Adrenal gland (tissue), 12 donors: ENCODE measurements around the gene RABGGTA. TPM values are rescaled to one million over a fixed set of nuclear protein-coding genes. Genes with fewer than 3 reads are reported as not detected.

Experiments used
- DNase-seq, 7 donors: peaks; one replicate each; pipeline ENCODE4 v3.0.0-alpha.2; 2019 to 2020
- H3K27ac ChIP-seq, 5 donors: fragments of 200-600 bp; sonication (generic) in 4 of 5; 1 replicate in 3 of 5; 2 replicates in 2 of 5; pipeline versions ENCODE4 v1.5.1 to v1.8.0; 2016 to 2020; ENCODE audit warnings: mild to moderate bottlenecking in 1 of 5
- H3K27me3 ChIP-seq: fragments of 200-600 bp; 2 replicates; pipeline ENCODE4 v1.8.0; 2021
- H3K36me3 ChIP-seq, 2 donors: fragments of 200-600 bp; replicated peaks in 1 of 2; 1 replicate in 1 of 2; 2 replicates in 1 of 2; pipeline versions ENCODE4 v1.5.1 to v1.8.0; 2018 to 2022
- H3K4me1 ChIP-seq, 2 donors: fragments of 200-600 bp; replicated peaks in 1 of 2; 1 replicate in 1 of 2; 2 replicates in 1 of 2; pipeline versions ENCODE4 v1.5.1 to v1.8.0; 2018 to 2021
- H3K4me3 ChIP-seq, 4 donors: fragments of 200-600 bp; sonication (generic) in 3 of 4; one replicate each; pipeline ENCODE4 v1.5.1; 2016 to 2018
- H3K9me3 ChIP-seq, 3 donors: fragments of 200-600 bp; sonication (generic) in 1 of 3; replicated peaks in 1 of 3; 1 replicate in 2 of 3; 2 replicates in 1 of 3; pipeline versions ENCODE4 v1.5.1 to v1.8.0; 2016 to 2021
- POLR2A ChIP-seq, 2 donors: fragments of 450-650 bp; IDR thresholded peaks; one replicate each; pipeline ENCODE4 v1.6.1; 2017; ENCODE audit warnings: antibody characterized with exemption in 2 of 2, mild to moderate bottlenecking in 2 of 2, moderate library complexity in 1 of 2
- WGBS, 4 donors: extraction: QIAGEN DNeasy Blood & Tissue Kit in 2 of 4; methylation state at CpG; one replicate each; pipeline versions ENCODE4 v1.1.5 to v1.1.7; 2013 to 2017; 5-methylcytosine and 5-hydroxymethylcytosine counted together
- intact Hi-C, 2 donors: fragments of 100-400 bp; cut with DNase I; formaldehyde crosslinking; loops; one replicate each; pipeline versions ENCODE4 v1.14.1 to v1.15.0; 2022 to 2023
- polyA plus RNA-seq, 3 donors: library from polyadenylated mRNA; stranded (reverse); fragments of 200-250 nt in 2 of 3; fragments of 350-450 nt in 1 of 3; fragmentation: Illumina TruSeq in 1 of 3; extraction: RNeasy Lipid Tissue Mini Kit (QIAGEN cat#74804) in 1 of 3; gene quantifications; one replicate each; pipeline ENCODE4 v1.2.3, GENCODE V29; 2013 to 2014
- total RNA-seq, 9 donors: library from RNA; depleted of rRNA in 4 of 9; stranded (reverse); fragments of >200 nt in 4 of 9; fragments of 120-200 nt in 1 of 9; fragmentation: NEBNext Ultra II Directional in 1 of 9; extraction: Animal tissue kit (Norgen Biotek cat#: 25700) in 1 of 9; gene quantifications; one replicate each; pipeline versions ENCODE4 v1.1.0 to v1.2.4, GENCODE V29; 2013 to 2023
- TF ChIP-seq, protein P1 (sequence below), 6 experiments: fragments of 450-650 bp in 4 of 6; fragments of 200-600 bp in 2 of 6; sonication (generic) in 1 of 6; IDR thresholded peaks; 1 replicate in 5 of 6; 2 replicates in 1 of 6; pipeline versions ENCODE4 v1.5.1 to v1.8.0; 2016 to 2021; ENCODE audit warnings: antibody characterized with exemption in 6 of 6, mild to moderate bottlenecking in 2 of 6, moderate library complexity in 1 of 6
- donor health status: healthy with polysubstance abuse.
- donor health status: Bipolar disorder and iron deficiency.
- donor health status: DM: yes; HTN: yes; CAD: no.
- donor health status: DM: no; HTN: no; CAD: no.
- donor health status: DM: no; HTN: no; CAD: no.
- donor health status: DM: yes; HTN: yes; CAD: no.

The RABGGTA gene
- total and polyA plus RNA-seq, 12 donors, result 15.7 to 124 (median 32.6) TPM

DNA sequence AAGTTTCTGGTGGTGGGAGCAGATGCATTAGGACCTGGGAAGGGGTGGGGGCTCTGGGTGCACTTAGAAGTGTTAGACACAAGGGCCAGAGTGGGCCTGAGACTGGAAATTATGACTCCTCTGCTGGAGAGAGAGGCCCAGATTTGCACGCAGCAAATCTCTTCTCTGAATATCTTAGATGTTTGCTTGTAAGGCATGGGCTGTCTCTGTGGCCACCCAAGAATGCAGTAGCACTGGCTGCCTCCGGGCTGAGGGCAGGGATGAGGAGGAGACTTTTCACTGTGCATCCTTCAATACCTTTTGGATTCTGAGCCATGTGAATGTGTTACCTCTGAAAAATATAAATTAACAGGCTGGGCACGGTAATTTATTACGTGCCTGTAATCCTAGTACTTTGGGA lies 14.0 kb upstream of the RABGGTA start:
- intact Hi-C loops, result no loop called here
- H3K4me1 ChIP-seq, result no peaks in the 10 kb centered on the region
- TF ChIP-seq, protein P1, sequence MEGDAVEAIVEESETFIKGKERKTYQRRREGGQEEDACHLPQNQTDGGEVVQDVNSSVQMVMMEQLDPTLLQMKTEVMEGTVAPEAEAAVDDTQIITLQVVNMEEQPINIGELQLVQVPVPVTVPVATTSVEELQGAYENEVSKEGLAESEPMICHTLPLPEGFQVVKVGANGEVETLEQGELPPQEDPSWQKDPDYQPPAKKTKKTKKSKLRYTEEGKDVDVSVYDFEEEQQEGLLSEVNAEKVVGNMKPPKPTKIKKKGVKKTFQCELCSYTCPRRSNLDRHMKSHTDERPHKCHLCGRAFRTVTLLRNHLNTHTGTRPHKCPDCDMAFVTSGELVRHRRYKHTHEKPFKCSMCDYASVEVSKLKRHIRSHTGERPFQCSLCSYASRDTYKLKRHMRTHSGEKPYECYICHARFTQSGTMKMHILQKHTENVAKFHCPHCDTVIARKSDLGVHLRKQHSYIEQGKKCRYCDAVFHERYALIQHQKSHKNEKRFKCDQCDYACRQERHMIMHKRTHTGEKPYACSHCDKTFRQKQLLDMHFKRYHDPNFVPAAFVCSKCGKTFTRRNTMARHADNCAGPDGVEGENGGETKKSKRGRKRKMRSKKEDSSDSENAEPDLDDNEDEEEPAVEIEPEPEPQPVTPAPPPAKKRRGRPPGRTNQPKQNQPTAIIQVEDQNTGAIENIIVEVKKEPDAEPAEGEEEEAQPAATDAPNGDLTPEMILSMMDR (IDR thresholded peaks at IDR 0.05), result no peak
- TF ChIP-seq POLR2A (IDR thresholded peaks at IDR 0.05), result no peak
- no peaks in the 10 kb centered on the region for H3K27me3 ChIP-seq
- 76 to 98% (median 88%) methylated on average over 3 to 4 of the region's 4 CpGs for WGBS, 4 donors
- no peak overlapping the region for H3K27ac ChIP-seq
- no peak overlapping the region for H3K4me3 ChIP-seq
- no peak for DNase-seq
- H3K36me3 ChIP-seq, result peaks cover 0 to 9% of the 10 kb centered on the region in 2 donors
- H3K9me3 ChIP-seq, result no peaks in the 10 kb centered on the region

GRCh38 chr14:24284501-24285035 lies 13.2 kb upstream of the RABGGTA start:
- no peak overlapping the region for H3K27ac ChIP-seq
- H3K27me3 ChIP-seq, result no peaks in the 10 kb centered on the region
- H3K4me3 ChIP-seq, result no peak overlapping the region
- WGBS, 4 donors, result 74 to 82% (median 80%) methylated on average over 9 to 11 of the region's 11 CpGs
- no peaks in the 10 kb centered on the region for H3K9me3 ChIP-seq
- DNase-seq, result no peak
- intact Hi-C loops, result no loop called here
- peaks cover 0 to 2% of the 10 kb centered on the region in 2 donors for H3K36me3 ChIP-seq
- peaks cover 0 to 3% of the 10 kb centered on the region in 2 donors for H3K4me1 ChIP-seq
- no peak for TF ChIP-seq POLR2A (IDR thresholded peaks at IDR 0.05)
- TF ChIP-seq, protein P1 (IDR thresholded peaks at IDR 0.05), result no peak

DNA sequence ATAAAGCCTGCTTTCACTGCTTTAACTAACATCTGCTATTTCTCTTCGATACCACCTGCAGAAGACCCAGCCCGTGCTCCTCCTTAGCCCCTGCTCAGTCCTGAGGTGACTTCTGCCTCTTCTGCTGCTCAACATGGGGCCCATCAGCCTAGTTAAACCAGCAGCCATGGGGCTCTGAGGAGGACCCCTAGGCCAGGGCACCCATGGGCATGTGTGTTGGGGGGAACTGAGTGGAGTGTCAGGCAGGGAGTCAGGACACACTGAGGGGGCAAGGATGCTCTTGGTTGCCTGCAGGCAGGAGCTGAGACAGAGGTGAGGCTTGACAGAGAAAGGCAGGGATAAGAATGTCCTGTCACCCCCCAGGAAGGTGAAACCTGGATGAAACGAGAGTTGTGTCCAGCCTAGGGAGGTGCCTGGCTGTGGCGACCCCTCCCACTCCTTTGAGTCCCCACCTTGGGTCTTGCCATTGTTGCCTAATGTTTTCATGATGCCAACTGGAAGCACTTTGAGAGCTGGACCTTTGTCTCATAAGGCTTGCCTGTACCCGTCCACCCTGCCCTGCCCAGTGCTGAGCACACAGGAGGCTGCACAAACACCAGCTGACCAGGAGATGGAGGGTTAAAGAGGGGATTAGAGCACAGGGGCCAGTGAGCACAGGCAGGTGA lies 12.5 kb upstream of the RABGGTA start:
- no peaks in the 10 kb centered on the region for H3K27me3 ChIP-seq
- WGBS, 4 donors, result 90 to 99% (median 93%) methylated on average over 5 of the region's 5 CpGs
- TF ChIP-seq POLR2A (IDR thresholded peaks at IDR 0.05), result no peak
- TF ChIP-seq, protein P1 (IDR thresholded peaks at IDR 0.05), result no peak
- DNase-seq, result no peak
- intact Hi-C loops, result no loop called here
- no peaks in the 10 kb centered on the region for H3K9me3 ChIP-seq
- no peaks in the 10 kb centered on the region for H3K36me3 ChIP-seq
- no peak overlapping the region for H3K27ac ChIP-seq
- H3K4me1 ChIP-seq, result peaks cover 0 to 5% of the 10 kb centered on the region in 2 donors
- H3K4me3 ChIP-seq, result no peak overlapping the region

- no peak for DNase-seq
- H3K4me3 ChIP-seq, result no peak overlapping the region
- WGBS, 4 donors, result 79 to 90% (median 86%) methylated on average over 3 of the region's 3 CpGs
- H3K27ac ChIP-seq, result no peak overlapping the region
- H3K9me3 ChIP-seq, result no peaks in the 10 kb centered on the region
- TF ChIP-seq, protein P1 (IDR thresholded peaks at IDR 0.05), result no peak
- TF ChIP-seq POLR2A (IDR thresholded peaks at IDR 0.05), result no peak
- H3K27me3 ChIP-seq, result no peaks in the 10 kb centered on the region
- no peaks in the 10 kb centered on the region for H3K36me3 ChIP-seq
- intact Hi-C loops, result no loop called here
- H3K4me1 ChIP-seq, result peaks cover 0 to 5% of the 10 kb centered on the region in 2 donors
Measured at GRCh38 chr14:24282736-24283135, 11.3 kb upstream of the RABGGTA start.
